ENCODE data around the gene CCDC171.

GRCh38 chr9:15617782-15618181 is 64.9 kb downstream of the CCDC171 start:
- TF ChIP-seq POLR2A (IDR thresholded peaks at IDR 0.05; ENCODE audit: low read depth) = no peak
- no peak for TF ChIP-seq POLR2AphosphoS5 (IDR thresholded peaks at IDR 0.05)
- no peak for TF ChIP-seq CTCF (IDR thresholded peaks at IDR 0.05)
- TF ChIP-seq EP300 (IDR thresholded peaks at IDR 0.05) = no peak

All from esophagus muscularis mucosa (tissue), 4 donors.